Mammary epithelial cell (primary cell): ENCODE measurements around the gene NLRC5.

Experiments used
- CTCF ChIP-seq, 2 donors: IDR thresholded peaks in 1 of 2; conservative IDR thresholded peaks in 1 of 2; 2 replicates each; pipeline ENCODE4 v1.5.1; 2011 to 2012; ENCODE audit warnings: inconsistent platforms in 2 of 2, low read length in 2 of 2, mild to moderate bottlenecking in 2 of 2, control low read depth in 1 of 2, low read depth in 1 of 2; ENCODE audit not compliant: insufficient read depth in 1 of 2; ENCODE audit errors: extremely low read depth in 1 of 2
- EZH2 ChIP-seq: IDR thresholded peaks from 2 replicates; pipeline ENCODE4 v1.6.1; 2012; ENCODE audit warnings: low read length, inconsistent platforms, borderline replicate concordance

GRCh38 chr16:56973294-56973689, 16.1 kb upstream of the NLRC5 start:
- no peak for TF ChIP-seq EZH2
- no peak for TF ChIP-seq CTCF (conservative IDR thresholded peaks at IDR 0.05 in 1 of 2, IDR thresholded peaks at IDR 0.05 in 1 of 2; ENCODE audit: extremely low read depth in 1 of 2, insufficient read depth in 1 of 2, low read depth in 1 of 2, low read length in 2 of 2)
